HUES48 (cell line): ENCODE data around the gene HOXC9.

Experiments used
- H3K27ac ChIP-seq: one replicate; pipeline ENCODE4 v1.7.0; 2013; ENCODE audit warnings: low read depth, low read length, inconsistent platforms
- H3K27me3 ChIP-seq: 2 replicates; pipeline ENCODE4 v1.6.1; 2013; ENCODE audit warnings: mild to moderate bottlenecking, low read length; ENCODE audit not compliant: control insufficient read depth, insufficient read depth
- H3K36me3 ChIP-seq: 2 replicates; pipeline ENCODE4 v1.6.1; 2013; ENCODE audit warnings: low read length; ENCODE audit not compliant: control insufficient read depth, insufficient read depth
- H3K4me1 ChIP-seq: 2 replicates; pipeline ENCODE4 v1.6.1; 2013; ENCODE audit warnings: mild to moderate bottlenecking, low read length; ENCODE audit not compliant: control insufficient read depth, insufficient read depth
- H3K4me3 ChIP-seq: 2 replicates; pipeline ENCODE4 v1.5.1; 2013; ENCODE audit warnings: mild to moderate bottlenecking, low read depth, low read length
- H3K9ac ChIP-seq: 2 replicates; pipeline ENCODE4 v1.6.1; 2013; ENCODE audit warnings: mild to moderate bottlenecking, low read depth, low read length, moderate library complexity
- H3K9me3 ChIP-seq: 2 replicates; pipeline ENCODE4 v1.6.1; 2013; ENCODE audit warnings: low read length; ENCODE audit not compliant: control insufficient read depth, insufficient read depth

The HOXC9 gene

DNA sequence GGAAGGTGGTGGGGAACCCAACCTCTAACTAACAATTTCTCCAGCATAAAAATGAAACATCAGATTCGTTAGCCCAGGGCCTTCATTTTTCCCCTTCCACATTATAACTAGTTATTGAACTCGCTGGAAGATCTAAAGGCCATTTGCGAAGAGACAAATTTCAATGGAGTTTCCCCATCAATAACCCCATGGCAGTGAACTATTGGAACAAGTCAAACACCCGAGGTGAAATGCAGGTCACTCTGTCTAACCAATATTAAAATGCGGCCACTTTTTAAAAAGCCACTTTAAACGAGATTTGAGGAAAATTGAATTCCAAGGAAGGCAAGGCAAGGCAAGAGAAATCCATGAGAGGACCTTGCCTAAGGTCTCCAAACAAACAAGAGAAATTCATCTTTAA, 49.1 kb downstream of the HOXC9 start:
- Histone ChIP-seq H3K9ac (no peak overlapping the region), H3K4me1 (peaks cover 20% of the 10 kb centered on the region; the same call in 1 of the 2 replicates), H3K27ac (no peak overlapping the region), H3K36me3 (no peaks in the 10 kb centered on the region), H3K27me3 (peaks cover 100% of the 10 kb centered on the region), H3K4me3 (no peak overlapping the region), H3K9me3 (no peaks in the 10 kb centered on the region)

DNA sequence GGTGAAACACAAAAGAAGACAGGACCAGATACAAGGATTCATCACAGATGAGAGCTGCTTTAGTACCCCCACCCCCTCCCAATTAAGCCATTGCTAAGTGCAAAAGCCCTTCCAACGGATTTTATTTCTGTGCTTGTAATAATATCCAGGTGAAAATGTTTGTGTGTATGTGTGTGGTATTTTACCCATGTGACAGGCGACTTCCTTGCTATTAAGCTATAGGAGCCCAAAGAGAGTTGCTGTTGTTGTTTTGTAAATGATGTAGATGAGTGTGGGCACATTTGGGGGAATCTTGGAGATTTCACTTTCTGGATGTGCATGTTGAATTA, 50.5 kb downstream of the HOXC9 start:
- Histone ChIP-seq H3K4me1 (peaks cover 28% of the 10 kb centered on the region; the same call in 1 of the 2 replicates), H3K9ac (no peak overlapping the region), H3K9me3 (no peaks in the 10 kb centered on the region), H3K27ac (no peak overlapping the region), H3K27me3 (peaks cover 100% of the 10 kb centered on the region), H3K4me3 (no peak overlapping the region), H3K36me3 (no peaks in the 10 kb centered on the region)

DNA sequence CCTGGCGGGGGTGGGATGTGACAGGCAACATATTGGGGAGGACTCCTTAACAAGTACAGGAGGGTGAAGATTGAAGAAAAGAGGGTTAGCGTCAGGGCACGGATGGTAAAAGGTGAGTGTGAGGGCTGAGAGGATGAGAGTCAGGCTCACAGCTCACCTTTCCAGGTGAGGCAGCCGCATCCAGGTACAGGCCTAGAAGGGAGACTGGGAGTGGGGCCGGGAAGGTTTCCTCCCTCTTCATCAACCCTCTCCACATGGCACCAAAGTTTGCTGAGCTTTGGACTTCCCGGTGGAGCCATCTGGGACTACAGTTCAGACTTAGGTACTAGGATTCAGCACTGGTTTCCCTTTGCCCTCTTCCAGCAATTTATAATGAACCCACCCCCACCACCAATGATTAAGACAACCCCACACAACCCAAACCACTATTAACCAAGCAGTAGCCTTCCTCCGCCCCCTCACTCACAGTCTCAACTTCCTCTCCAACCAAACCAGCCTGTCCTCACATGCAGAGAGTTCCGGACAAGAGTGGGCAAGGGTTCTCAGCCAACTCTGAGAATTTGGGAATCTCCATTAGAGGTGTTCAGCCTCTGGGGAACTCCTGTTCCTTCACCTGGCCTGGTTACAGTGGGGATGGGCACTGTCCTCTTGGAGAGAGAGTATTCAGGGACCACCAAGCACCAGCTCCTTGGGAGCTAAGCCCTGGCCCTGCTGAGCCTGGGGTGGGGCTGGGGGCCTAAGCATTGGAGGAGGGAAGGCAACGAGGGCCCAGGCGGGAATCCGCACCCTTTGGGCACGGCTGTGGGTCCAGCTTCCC, 51.3 kb downstream of the HOXC9 start:
- no peaks in the 10 kb centered on the region for H3K36me3 ChIP-seq
- H3K9ac ChIP-seq = no peak overlapping the region
- H3K9me3 ChIP-seq = no peaks in the 10 kb centered on the region
- H3K27ac ChIP-seq = no peak overlapping the region
- H3K4me3 ChIP-seq = no peak overlapping the region
- peaks cover 100% of the 10 kb centered on the region for H3K27me3 ChIP-seq
- peaks cover 36% of the 10 kb centered on the region for H3K4me1 ChIP-seq

DNA sequence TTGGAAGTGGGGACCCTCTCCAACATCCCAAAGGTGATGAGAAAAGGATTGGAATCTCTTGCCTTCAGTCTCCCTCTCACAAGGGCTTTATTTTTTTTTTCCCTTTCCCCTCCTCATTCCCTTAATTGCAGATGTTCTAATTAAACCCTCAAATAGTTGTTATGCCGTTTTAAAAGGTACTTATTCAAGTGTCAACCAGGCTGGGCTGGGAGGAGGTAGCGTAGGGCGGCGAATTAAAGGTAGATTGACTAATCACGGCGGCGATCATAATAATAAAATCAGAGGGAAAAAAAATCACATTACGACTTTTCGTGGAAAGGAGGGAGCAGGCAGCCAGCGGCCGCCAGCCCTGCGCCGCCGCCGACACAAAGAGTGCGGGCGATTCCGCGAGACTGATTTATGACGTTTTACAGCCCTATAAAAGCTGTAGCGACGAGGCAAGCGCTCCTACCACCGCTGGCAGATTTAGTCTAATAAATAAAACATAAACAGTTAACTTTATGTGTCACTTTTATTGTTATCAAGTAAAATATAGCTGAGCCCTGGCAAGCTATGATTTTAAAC, 52.0 kb downstream of the HOXC9 start:
- H3K9ac ChIP-seq = no peak overlapping the region
- H3K4me1 ChIP-seq = peaks cover 43% of the 10 kb centered on the region
- H3K27me3 ChIP-seq = peaks cover 100% of the 10 kb centered on the region
- H3K27ac ChIP-seq = no peak overlapping the region
- no peaks in the 10 kb centered on the region for H3K9me3 ChIP-seq
- no peak overlapping the region for H3K4me3 ChIP-seq
- H3K36me3 ChIP-seq = no peaks in the 10 kb centered on the region

DNA sequence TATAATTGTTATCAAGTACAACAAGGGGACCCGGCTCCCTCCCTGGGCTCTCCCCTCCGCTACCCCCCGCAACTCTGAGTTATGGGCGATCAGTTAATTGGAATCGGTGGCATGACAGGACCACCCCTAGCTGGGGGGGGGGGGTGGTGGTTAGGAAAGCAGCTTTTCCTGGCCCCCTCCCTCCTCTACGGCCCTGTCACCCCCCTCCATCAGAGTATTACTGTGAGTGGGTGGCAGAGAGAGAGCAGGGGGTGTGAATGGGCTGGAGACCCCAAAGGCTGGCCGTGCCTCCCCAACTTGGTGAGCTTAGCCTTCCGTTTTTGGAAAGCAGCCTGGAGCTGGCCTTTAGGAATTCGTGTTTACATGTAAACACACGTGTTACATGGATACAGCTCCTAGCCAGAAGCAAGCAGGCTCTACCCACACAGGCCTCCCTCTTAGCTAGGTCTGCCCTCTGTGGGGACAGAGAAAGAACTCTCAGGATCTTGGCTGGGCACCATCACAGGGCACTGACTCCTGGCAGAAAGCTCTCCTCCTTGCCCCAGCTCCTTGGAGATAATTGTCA, 52.6 kb downstream of the HOXC9 start:
- H3K27ac ChIP-seq = no peak overlapping the region
- no peaks in the 10 kb centered on the region for H3K9me3 ChIP-seq
- peaks cover 100% of the 10 kb centered on the region for H3K27me3 ChIP-seq
- H3K4me1 ChIP-seq = peaks cover 44% of the 10 kb centered on the region
- H3K4me3 ChIP-seq = no peak overlapping the region
- no peak overlapping the region for H3K9ac ChIP-seq
- H3K36me3 ChIP-seq = no peaks in the 10 kb centered on the region
